HepG2 (cell line): ENCODE measurements around the gene CCDC57. TPM values are rescaled to one million over a fixed set of nuclear protein-coding genes. Genes with fewer than 3 reads are reported as not detected.

ENCODE experiments used
- ATAC-seq: fragments of 200-7000 bp; cut with Tn5 transposase; 3 replicates; pipeline ENCODE4 v1.9.1; 2020; ENCODE audit warnings: mild to moderate bottlenecking, moderate library complexity
- BruUV-seq: library from RNA; stranded (reverse); fragments of 400-500 nt; replicated peaks from 2 replicates; lab custom pipeline; 2021; lab: Mats Ljungman, UMichigan
- CTCF ChIA-PET: fragments of 300-600 bp; formaldehyde crosslinking; extraction: SDS; loops from one replicate; lab custom pipeline; 2021; ENCODE audit warnings: low total read pairs, inconsistent platforms, low intra/inter-chr PET ratio; lab: Yijun Ruan, JAX
- POLR2A ChIA-PET: fragments of 350-600 bp; sonication (Branson Sonifier 250); formaldehyde crosslinking; loops from one replicate; lab custom pipeline; 2020; ENCODE audit warnings: antibody characterized with exemption, inconsistent platforms; lab: Yijun Ruan, JAX
- DNase-seq: peaks from one replicate; pipeline ENCODE4 v3.0.0-alpha.2; 2015; ENCODE audit warnings: low spot score
- FAIRE-seq: peaks from 3 replicates; lab custom pipeline; 2011; peaks lifted over from hg19 to GRCh38; lab: Jason Lieb, UNC
- H2AFZ ChIP-seq: one replicate; pipeline ENCODE4 v1.6.1; 2011; ENCODE audit warnings: low read length, inconsistent platforms
- H3K27ac ChIP-seq: fragments of 300-600 bp; 3 replicates; pipeline ENCODE4 v1.8.0; 2011; ENCODE audit warnings: mixed run types, mild to moderate bottlenecking, mixed read lengths, low read length, inconsistent platforms; ENCODE audit not compliant: insufficient read depth; ENCODE audit errors: extremely low read length
- H3K27me3 ChIP-seq, 2 experiments: fragments of 200-600 bp in 1 of 2; 2 replicates in 1 of 2; 3 replicates in 1 of 2; pipeline versions ENCODE4 v1.6.0 to v1.8.0; 2011; ENCODE audit warnings: low read length in 2 of 2, mild to moderate bottlenecking in 2 of 2, moderate library complexity in 2 of 2, inconsistent platforms in 1 of 2; ENCODE audit not compliant: insufficient read depth in 2 of 2, control insufficient read depth in 1 of 2
- H3K36me3 ChIP-seq, 2 experiments: fragments of 200-600 bp in 1 of 2; replicated peaks in 1 of 2; 2 replicates in 1 of 2; 3 replicates in 1 of 2; pipeline versions ENCODE4 v1.5.1 to v1.8.0; 2011; ENCODE audit warnings: low read length in 2 of 2, inconsistent platforms in 1 of 2; ENCODE audit not compliant: insufficient read depth in 2 of 2, control insufficient read depth in 1 of 2
- H3K4me1 ChIP-seq: 2 replicates; pipeline ENCODE4 v1.5.1; 2012; ENCODE audit warnings: low read length, inconsistent platforms; ENCODE audit not compliant: insufficient read depth
- H3K4me2 ChIP-seq: 2 replicates; pipeline ENCODE4 v1.6.0; 2011; ENCODE audit warnings: low read depth, low read length, inconsistent platforms
- H3K4me3 ChIP-seq, 3 experiments: fragments of 200-600 bp in 1 of 3; sonication (generic), shearing (Covaris generic) in 1 of 3; replicated peaks in 1 of 3; 2 replicates each; pipeline ENCODE4 v1.5.1; 2011 to 2016; ENCODE audit warnings: low read length in 3 of 3, inconsistent platforms in 2 of 3, low read depth in 2 of 3, mild to moderate bottlenecking in 2 of 3, control low read depth in 1 of 3, mixed read lengths in 1 of 3; ENCODE audit not compliant: insufficient read depth in 1 of 3
- H3K79me2 ChIP-seq: one replicate; pipeline ENCODE4 v1.6.1; 2011; ENCODE audit warnings: low read length, inconsistent platforms; ENCODE audit not compliant: insufficient read depth
- H3K9ac ChIP-seq: 2 replicates; pipeline ENCODE4 v1.6.0; 2011; ENCODE audit warnings: mild to moderate bottlenecking, low read depth, low read length, inconsistent platforms; ENCODE audit not compliant: insufficient read depth
- H3K9me3 ChIP-seq: 2 replicates; pipeline ENCODE4 v1.5.1; 2012; ENCODE audit warnings: mild to moderate bottlenecking, low read length
- H4K20me1 ChIP-seq: 2 replicates; pipeline ENCODE4 v1.6.0; 2011; ENCODE audit warnings: inconsistent platforms, mild to moderate bottlenecking, low read length, moderate library complexity; ENCODE audit not compliant: insufficient read depth
- TOE1 ChIP-seq: sonication (generic); formaldehyde crosslinking; IDR thresholded peaks from 2 replicates; pipeline ENCODE4 v1.4.0; 2020; ENCODE audit warnings: mild to moderate bottlenecking, missing genetic modification reagents
- USF2 ChIP-seq, 2 experiments: sonication (generic) in 1 of 2; formaldehyde crosslinking in 1 of 2; IDR thresholded peaks; 2 replicates each; pipeline versions ENCODE4 v1.5.1 to v1.6.1; 2011 to 2020; ENCODE audit warnings: borderline replicate concordance in 1 of 2, low read depth in 1 of 2, low read length in 1 of 2, mild to moderate bottlenecking in 1 of 2, missing genetic modification reagents in 1 of 2, moderate library complexity in 1 of 2
- ZNF775 ChIP-seq: sonication (generic); formaldehyde crosslinking; IDR thresholded peaks from 2 replicates; pipeline ENCODE4 v1.4.0; 2020; ENCODE audit warnings: missing genetic modification reagents, mild to moderate bottlenecking, moderate library complexity, borderline replicate concordance
- WGBS: methylation state at CpG from one replicate; pipeline ENCODE4 v1.1.6; 2017; ENCODE audit warnings: low lambda C conversion rate; 5-methylcytosine and 5-hydroxymethylcytosine counted together
- in situ Hi-C: cut with HindIII; loops from 2 replicates; pipeline ENCODE4 v1.10.0; 2017; ENCODE audit warnings: low pct_unique_long_range_greater_than_20kb; ENCODE audit not compliant: extremely low pct_ligation_motif_present
- intact Hi-C: fragments of 100-400 bp; cut with micrococcal nuclease; formaldehyde crosslinking; loops from one replicate; pipeline ENCODE4 v1.10.0; 2022; ENCODE audit not compliant: unreplicated experiment
- polyA plus RNA-seq, 8 experiments: library from polyadenylated mRNA; depleted of rRNA in 3 of 8; stranded (reverse) in 7 of 8; unstranded in 1 of 8; fragments of >200 nt; fragmentation: Illumina TruSeq in 4 of 8; extraction: Trizol in 4 of 8; gene quantifications; 2 replicates each; pipeline versions ENCODE4 v1.2.1 to v1.2.3, GENCODE V29; 2011 to 2016; ENCODE audit warnings: low read depth in 4 of 8, missing spikeins in 1 of 8, mixed read lengths in 1 of 8; ENCODE audit not compliant: insufficient read depth in 1 of 8
- total RNA-seq, 5 experiments: library from RNA; depleted of rRNA; stranded (reverse); fragments of >200 nt; fragmentation: Illumina TruSeq; extraction: Trizol; gene quantifications; 2 replicates each; pipeline ENCODE4 v1.2.3, GENCODE V29; 2016; ENCODE audit warnings: low read depth in 1 of 5
- TF ChIP-seq, protein P1 (sequence below), 2 experiments: sonication (generic) in 1 of 2; formaldehyde crosslinking in 1 of 2; IDR thresholded peaks; 2 replicates each; pipeline versions ENCODE4 v1.6.1 to v1.9.0; 2014 to 2022; ENCODE audit warnings: antibody characterized with exemption in 1 of 2, borderline replicate concordance in 1 of 2, inconsistent platforms in 1 of 2, low read depth in 1 of 2, missing genetic modification reagents in 1 of 2

Gene CCDC57
- total and polyA plus RNA-seq, 2 of the 13 experiments (the other 11 are each of a cell fraction or from before 2014, with no cell fraction given): 59.3 to 59.9 TPM

GRCh38 chr17:82113422-82113821 lies 99.2 kb downstream of the CCDC57 start:
- BruUV-seq: no TSS peak
- Histone ChIP-seq H3K4me1 (peaks cover 77% of the 10 kb centered on the region), H3K27ac (no peak overlapping the region), H3K9ac (no peak overlapping the region), H3K36me3 (peaks cover 0 to 3% of the 10 kb centered on the region in 2 experiments; a peak in 2 of 5 replicates), H3K4me3 (no peak overlapping the region), H3K27me3 (no peaks in the 10 kb centered on the region), H3K79me2 (no peaks in the 10 kb centered on the region), H2AFZ (no peak overlapping the region), H3K4me2 (no peak overlapping the region), H3K9me3 (no peaks in the 10 kb centered on the region), H4K20me1 (no peaks in the 10 kb centered on the region)
- ATAC-seq: no peak
- POLR2A ChIA-PET: interaction anchor here (0.6 to 1.5 kb wide), 3 partner anchors 11 to 42 kb away, joined by 3 to 6 read pairs (median 4); partner anchors contain the start of gene FASN
- no peak for FAIRE-seq
- CTCF ChIA-PET: no interaction called here
- no peak for DNase-seq
- intact Hi-C loops (no loop called here), in situ Hi-C loops (no loop called here)
- TF ChIP-seq ZNF775 (CRISPR knock-in tag) (no peak), USF2 (IDR thresholded peaks at IDR 0.05; ENCODE audit: low read depth, low read length) (no peak), USF2 (CRISPR knock-in tag; IDR thresholded peaks at IDR 0.05; ENCODE audit: borderline replicate concordance) (no peak), TOE1 (CRISPR knock-in tag) (no peak)
- TF ChIP-seq, protein P1, sequence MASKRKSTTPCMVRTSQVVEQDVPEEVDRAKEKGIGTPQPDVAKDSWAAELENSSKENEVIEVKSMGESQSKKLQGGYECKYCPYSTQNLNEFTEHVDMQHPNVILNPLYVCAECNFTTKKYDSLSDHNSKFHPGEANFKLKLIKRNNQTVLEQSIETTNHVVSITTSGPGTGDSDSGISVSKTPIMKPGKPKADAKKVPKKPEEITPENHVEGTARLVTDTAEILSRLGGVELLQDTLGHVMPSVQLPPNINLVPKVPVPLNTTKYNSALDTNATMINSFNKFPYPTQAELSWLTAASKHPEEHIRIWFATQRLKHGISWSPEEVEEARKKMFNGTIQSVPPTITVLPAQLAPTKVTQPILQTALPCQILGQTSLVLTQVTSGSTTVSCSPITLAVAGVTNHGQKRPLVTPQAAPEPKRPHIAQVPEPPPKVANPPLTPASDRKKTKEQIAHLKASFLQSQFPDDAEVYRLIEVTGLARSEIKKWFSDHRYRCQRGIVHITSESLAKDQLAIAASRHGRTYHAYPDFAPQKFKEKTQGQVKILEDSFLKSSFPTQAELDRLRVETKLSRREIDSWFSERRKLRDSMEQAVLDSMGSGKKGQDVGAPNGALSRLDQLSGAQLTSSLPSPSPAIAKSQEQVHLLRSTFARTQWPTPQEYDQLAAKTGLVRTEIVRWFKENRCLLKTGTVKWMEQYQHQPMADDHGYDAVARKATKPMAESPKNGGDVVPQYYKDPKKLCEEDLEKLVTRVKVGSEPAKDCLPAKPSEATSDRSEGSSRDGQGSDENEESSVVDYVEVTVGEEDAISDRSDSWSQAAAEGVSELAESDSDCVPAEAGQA (IDR thresholded peaks at IDR 0.05; ENCODE audit: low read depth): no peak
- TF ChIP-seq, protein P1 (CRISPR knock-in tag; IDR thresholded peaks at IDR 0.05; ENCODE audit: borderline replicate concordance): no peak
- 98% methylated on average over 9 of the region's 9 CpGs for WGBS
